Measurements from ENCODE around the gene OR5K3.
"Not testable (repeated sequence)": the region's sequence is repeated elsewhere in the genome, so short reads cannot be mapped to it uniquely, and the experiment has no call there.

Gene OR5K3

GRCh38 chr3:98376631-98377030 lies 13.8 kb upstream of the OR5K3 start:
- no peak overlapping the region for H3K4me3 ChIP-seq (ENCODE audit: low read length)
- no peak for TF ChIP-seq CTCF (conservative IDR thresholded peaks at IDR 0.05; ENCODE audit: low read depth, low read length)
- DNase-seq (ENCODE audit: low read depth), result no peak

GRCh38 chr3:98388147-98388546 lies 2.3 kb upstream of the OR5K3 start:
- H3K4me3 ChIP-seq (ENCODE audit: low read length), result no peak overlapping the region
- DNase-seq (ENCODE audit: low read depth), result no peak
- TF ChIP-seq CTCF (conservative IDR thresholded peaks at IDR 0.05; ENCODE audit: low read depth, low read length), result no peak

- DNase-seq (ENCODE audit: low read depth), result no peak
- H3K4me3 ChIP-seq (ENCODE audit: low read length), result no peak overlapping the region
- no peak for TF ChIP-seq CTCF (conservative IDR thresholded peaks at IDR 0.05; ENCODE audit: low read depth, low read length)
Observed at GRCh38 chr3:98395101-98395500, 4.6 kb downstream of the OR5K3 start.

- not testable (repeated sequence) for DNase-seq (ENCODE audit: low read depth); H3K4me3 ChIP-seq (ENCODE audit: low read length)
Observed at GRCh38 chr3:98396482-98396881, 6.0 kb downstream of the OR5K3 start.

- no peak for DNase-seq (ENCODE audit: low read depth)
- TF ChIP-seq CTCF (conservative IDR thresholded peaks at IDR 0.05; ENCODE audit: low read depth, low read length), result no peak
Observed at GRCh38 chr3:98398513-98398912, 8.0 kb downstream of the OR5K3 start.

GRCh38 chr3:98402507-98402906 lies 12.0 kb downstream of the OR5K3 start:
- no peak overlapping the region for H3K4me3 ChIP-seq (ENCODE audit: low read length)
- TF ChIP-seq CTCF (conservative IDR thresholded peaks at IDR 0.05; ENCODE audit: low read depth, low read length), result no peak
- DNase-seq (ENCODE audit: low read depth), result no peak

More at GRCh38 chr3:98398513-98398912, 8.0 kb downstream of the OR5K3 start:
- H3K4me3 ChIP-seq (ENCODE audit: low read length), result no peak overlapping the region

GRCh38 chr3:98404010-98404409 lies 13.5 kb downstream of the OR5K3 start:
- no peak for DNase-seq (ENCODE audit: low read depth)
- H3K4me3 ChIP-seq (ENCODE audit: low read length), result no peak overlapping the region
- TF ChIP-seq CTCF (conservative IDR thresholded peaks at IDR 0.05; ENCODE audit: low read depth, low read length), result no peak

- H3K4me3 ChIP-seq (ENCODE audit: low read length), result no peak overlapping the region
- no peak for DNase-seq (ENCODE audit: low read depth)
- TF ChIP-seq CTCF (conservative IDR thresholded peaks at IDR 0.05; ENCODE audit: low read depth, low read length), result no peak
Observed at GRCh38 chr3:98406034-98406433, 15.6 kb downstream of the OR5K3 start.

Measured in retinal pigment epithelial cell (primary cell).